ENCODE results near the gene CYB561A3. TPM values are rescaled to one million over a fixed set of nuclear protein-coding genes. Genes with fewer than 3 reads are reported as not detected.

The CYB561A3 gene
- polyA plus RNA-seq, 1 experiment: 91.3 TPM

- no peak overlapping the region for H3K4me3 ChIP-seq (ENCODE audit: low read depth, low read length)
- H3K27me3 ChIP-seq (ENCODE audit: control insufficient read depth, insufficient read depth, low read length): no peaks in the 10 kb centered on the region
- no peak for TF ChIP-seq CTCF (IDR thresholded peaks at IDR 0.05; ENCODE audit: insufficient read depth, low read depth, low read length)
- peaks cover 2% of the 10 kb centered on the region; the same call in 1 of the 2 replicates for H3K36me3 ChIP-seq (ENCODE audit: control insufficient read depth, insufficient read depth, low read length)
- ChIA-PET CTCF (interaction anchor here (1.0 to 2.1 kb wide), 2 partner anchors 21 to 23 kb away, joined by 3 to 8 read pairs; no protein-coding TSS in a partner anchor), POLR2A (no interaction called here)
- no peak for DNase-seq (ENCODE audit: low read depth)
These were observed 2.2 kb downstream of the CYB561A3 start for GRCh38 chr11:61359516-61359915.

- no peak for DNase-seq (ENCODE audit: low read depth)
- Histone ChIP-seq H3K36me3 (ENCODE audit: control insufficient read depth, insufficient read depth, low read length) (no peaks in the 10 kb centered on the region; the same call in 1 of the 2 replicates), H3K4me3 (ENCODE audit: low read depth, low read length) (no peak overlapping the region), H3K27me3 (ENCODE audit: control insufficient read depth, insufficient read depth, low read length) (no peaks in the 10 kb centered on the region)
- ChIA-PET CTCF (interaction anchor here (2.1 kb wide), 1 partner anchor 22 kb away, joined by 8 read pairs; no protein-coding TSS in a partner anchor), POLR2A (no interaction called here)
- TF ChIP-seq CTCF (IDR thresholded peaks at IDR 0.05; ENCODE audit: insufficient read depth, low read depth, low read length): no peak
These were observed 3.1 kb downstream of the CYB561A3 start for GRCh38 chr11:61358566-61358965.

- Histone ChIP-seq H3K36me3 (ENCODE audit: control insufficient read depth, insufficient read depth, low read length) (no peaks in the 10 kb centered on the region; the same call in 1 of the 2 replicates), H3K4me3 (ENCODE audit: low read depth, low read length) (no peak overlapping the region), H3K27me3 (ENCODE audit: control insufficient read depth, insufficient read depth, low read length) (no peaks in the 10 kb centered on the region)
- POLR2A ChIA-PET: no interaction called here
- no peak for TF ChIP-seq CTCF (IDR thresholded peaks at IDR 0.05; ENCODE audit: insufficient read depth, low read depth, low read length)
- no peak for DNase-seq (ENCODE audit: low read depth)
- CTCF ChIA-PET: interaction anchor here (1.2 to 2.1 kb wide), 2 partner anchors 22 to 28 kb away, joined by 3 to 8 read pairs; no protein-coding TSS in a partner anchor
These were observed 3.8 kb downstream of the CYB561A3 start for GRCh38 chr11:61357894-61358239.

GRCh38 chr11:61357233-61357893 lies 4.3 kb downstream of the CYB561A3 start:
- CTCF ChIA-PET: interaction anchor here (1.0 to 2.1 kb wide), 3 partner anchors 10 to 28 kb away, joined by 3 to 8 read pairs (median 3); no protein-coding TSS in a partner anchor
- Histone ChIP-seq H3K27me3 (ENCODE audit: control insufficient read depth, insufficient read depth, low read length) (no peaks in the 10 kb centered on the region), H3K36me3 (ENCODE audit: control insufficient read depth, insufficient read depth, low read length) (peaks cover 1% of the 10 kb centered on the region), H3K4me3 (ENCODE audit: low read depth, low read length) (no peak overlapping the region)
- no peak for DNase-seq (ENCODE audit: low read depth)
- POLR2A ChIA-PET: no interaction called here
- TF ChIP-seq CTCF (IDR thresholded peaks at IDR 0.05; ENCODE audit: insufficient read depth, low read depth, low read length): no peak

GRCh38 chr11:61356706-61357105 lies 5.0 kb downstream of the CYB561A3 start:
- no peak for DNase-seq (ENCODE audit: low read depth)
- TF ChIP-seq CTCF (IDR thresholded peaks at IDR 0.05; ENCODE audit: insufficient read depth, low read depth, low read length): no peak
- Histone ChIP-seq H3K4me3 (ENCODE audit: low read depth, low read length) (no peak overlapping the region), H3K27me3 (ENCODE audit: control insufficient read depth, insufficient read depth, low read length) (no peaks in the 10 kb centered on the region), H3K36me3 (ENCODE audit: control insufficient read depth, insufficient read depth, low read length) (peaks cover 1% of the 10 kb centered on the region)
- CTCF ChIA-PET: interaction anchor here (0.7 to 1.2 kb wide), 3 partner anchors 9 to 29 kb away, joined by 3 to 5 read pairs (median 3); no protein-coding TSS in a partner anchor
- POLR2A ChIA-PET: no interaction called here

Data from BJ (cell line).